ENCODE results near the gene HLA-DQB1.

GRCh38 chr6:32709625-32710024 lies 43.2 kb upstream of the HLA-DQB1 start:
- TF ChIP-seq CTCF (conservative IDR thresholded peaks at IDR 0.05; ENCODE audit: low read depth, low read length) (no peak), EZH2 (IDR thresholded peaks at IDR 0.05; ENCODE audit: low read length, unreplicated experiment) (no peak)

All from PC-3 (cell line).